Large intestine (tissue), 12 donors: ENCODE measurements around the gene TYMP. TPM values are rescaled to one million over a fixed set of nuclear protein-coding genes. Genes with fewer than 3 reads are reported as not detected.

Experiments used
- DNase-seq, 2 donors: peaks; one replicate each; pipeline versions ENCODE4 v3.0.0 to v3.0.0-alpha.2; 2013
- H3K27ac ChIP-seq: one replicate; pipeline ENCODE4 v1.5.1; 2013; ENCODE audit warnings: low read length
- H3K27me3 ChIP-seq: 2 replicates; pipeline ENCODE4 v1.6.1; 2013; ENCODE audit warnings: low read length; ENCODE audit not compliant: control insufficient read depth, insufficient read depth
- H3K36me3 ChIP-seq: 2 replicates; pipeline ENCODE4 v1.6.1; 2013; ENCODE audit warnings: low read length; ENCODE audit not compliant: control insufficient read depth, insufficient read depth
- H3K4me1 ChIP-seq: one replicate; pipeline ENCODE4 v1.6.1; 2013; ENCODE audit warnings: low read length; ENCODE audit not compliant: control insufficient read depth, insufficient read depth
- H3K4me3 ChIP-seq: one replicate; pipeline ENCODE4 v1.5.1; 2013; ENCODE audit warnings: low read length
- H3K9me3 ChIP-seq: one replicate; pipeline ENCODE4 v1.6.1; 2013; ENCODE audit warnings: mild to moderate bottlenecking, low read depth, low read length, moderate library complexity; ENCODE audit not compliant: control insufficient read depth
- WGBS: methylation state at CpG from one replicate; pipeline ENCODE4 v1.1.5; 2013; ENCODE audit warnings: low lambda C conversion rate; ENCODE audit not compliant: insufficient coverage; 5-methylcytosine and 5-hydroxymethylcytosine counted together
- long read RNA-seq, 11 donors: transcript quantifications; one replicate each; lab custom pipeline, GENCODE V29; 2026
- polyA plus RNA-seq: library from polyadenylated mRNA; unstranded; fragments of 120-200 nt; gene quantifications from one replicate; pipeline ENCODE4 v1.2.1, GENCODE V29; 2013

Gene TYMP
- 10.5 TPM for polyA plus RNA-seq
- long read RNA-seq, donor 1, partial matches to known transcripts, result 0 of 3 reads
- long read RNA-seq, donor 1, other reads (novel, unspliced or antisense), result 0 of 3 reads
- long read RNA-seq, donor 2, partial matches to known transcripts, result 0 of 6 reads
- long read RNA-seq, donor 2, other reads (novel, unspliced or antisense), result 0 of 6 reads
- long read RNA-seq, donor 3, transcript TYMP-201 (10 exons, 1,630 nt), result major isoform, 9 of 17 reads
- long read RNA-seq, donor 3, partial matches to known transcripts, result 6 of 17 reads
- long read RNA-seq, donor 3, other reads (novel, unspliced or antisense), result 0 of 17 reads
- long read RNA-seq, donor 4, partial matches to known transcripts, result 0 of 1 reads
- long read RNA-seq, donor 4, other reads (novel, unspliced or antisense), result 0 of 1 reads
- long read RNA-seq, donor 5, partial matches to known transcripts, result 0 of 3 reads
- long read RNA-seq, donor 5, other reads (novel, unspliced or antisense), result 0 of 3 reads
- long read RNA-seq, donor 6, partial matches to known transcripts, result 0 of 2 reads
- long read RNA-seq, donor 6, other reads (novel, unspliced or antisense), result 0 of 2 reads
- long read RNA-seq, donor 7, result 0 reads
- long read RNA-seq, donor 8, transcript TYMP-201 (10 exons, 1,630 nt), result major isoform, 7 of 25 reads
- long read RNA-seq, donor 8, partial matches to known transcripts, result 14 of 25 reads
- long read RNA-seq, donor 8, other reads (novel, unspliced or antisense), result 0 of 25 reads
- long read RNA-seq, donor 9, partial matches to known transcripts, result 0 of 3 reads
- long read RNA-seq, donor 9, other reads (novel, unspliced or antisense), result 0 of 3 reads
- long read RNA-seq, donor 10, transcript TYMP-201 (10 exons, 1,630 nt), result major isoform, 6 of 7 reads
- long read RNA-seq, donor 10, partial matches to known transcripts, result 0 of 7 reads
- long read RNA-seq, donor 10, other reads (novel, unspliced or antisense), result 0 of 7 reads
- long read RNA-seq, donor 11, transcript TYMP-201 (10 exons, 1,630 nt), result major isoform, 5 of 14 reads
- long read RNA-seq, donor 11, partial matches to known transcripts, result 5 of 14 reads
- long read RNA-seq, donor 11, other reads (novel, unspliced or antisense), result 0 of 14 reads

GRCh38 chr22:50529897-50530579 lies at the start of gene TYMP:
Gene TYMP, minus strand, starts transcription at chr22:50530012. Its CDS starts 303 bp downstream, at chr22:50529709.
- peak within 1 kb of the TSS; percentile 94 for H3K27ac ChIP-seq
- H3K4me1 ChIP-seq, result peaks cover 32% of the 10 kb centered on the region
- DNase-seq, result peak; percentile 69 to 91
- H3K27me3 ChIP-seq, result peaks cover 45% of the 10 kb centered on the region
- H3K9me3 ChIP-seq, result peaks cover 16% of the 10 kb centered on the region
- H3K4me3 ChIP-seq, result peak within 1 kb of the TSS; percentile 60
- no peaks in the 10 kb centered on the region for H3K36me3 ChIP-seq
- no CpG with 5 or more reads among the region's 92 CpGs for WGBS

- no peak for DNase-seq
- Histone ChIP-seq H3K27me3 (no peaks in the 10 kb centered on the region), H3K36me3 (peaks cover 17% of the 10 kb centered on the region), H3K4me3 (no peak overlapping the region), H3K27ac (peak overlapping the region; percentile 48), H3K9me3 (no peaks in the 10 kb centered on the region), H3K4me1 (peaks cover 24% of the 10 kb centered on the region)
- WGBS, result no CpG with 5 or more reads among the region's 8 CpGs
These were observed 49.0 kb upstream of the TYMP start for GRCh38 chr22:50578776-50579310.

GRCh38 chr22:50577987-50578775 lies 48.4 kb upstream of the TYMP start, which contains the start of gene CPT1B:
Gene CPT1B, minus strand, starts transcription at chr22:50578427. Its CDS starts 512 bp downstream, at chr22:50577915.
- H3K36me3 ChIP-seq, result peaks cover 17% of the 10 kb centered on the region
- H3K9me3 ChIP-seq, result no peaks in the 10 kb centered on the region
- no peak within 1 kb of the TSS for H3K4me3 ChIP-seq
- no CpG with 5 or more reads among the region's 63 CpGs for WGBS
- H3K4me1 ChIP-seq, result peaks cover 19% of the 10 kb centered on the region
- H3K27ac ChIP-seq, result peak within 1 kb of the TSS; percentile 48
- peak; percentile 70 to 87 for DNase-seq
- H3K27me3 ChIP-seq, result no peaks in the 10 kb centered on the region

- Histone ChIP-seq H3K27me3 (no peaks in the 10 kb centered on the region), H3K4me1 (peaks cover 19% of the 10 kb centered on the region), H3K36me3 (peaks cover 17% of the 10 kb centered on the region), H3K9me3 (no peaks in the 10 kb centered on the region), H3K4me3 (no peak overlapping the region), H3K27ac (no peak overlapping the region)
- WGBS, result no CpG with 5 or more reads among the region's 23 CpGs
- DNase-seq, result peak in 1 of 2 donors; percentile 31
These were observed 47.8 kb upstream of the TYMP start for GRCh38 chr22:50577697-50577986.

- Histone ChIP-seq H3K9me3 (no peaks in the 10 kb centered on the region), H3K36me3 (peaks cover 18% of the 10 kb centered on the region), H3K27me3 (no peaks in the 10 kb centered on the region), H3K4me1 (peaks cover 19% of the 10 kb centered on the region), H3K27ac (no peak overlapping the region), H3K4me3 (no peak overlapping the region)
- no CpG with 5 or more reads among the region's 18 CpGs for WGBS
- DNase-seq, result no peak
These were observed 47.2 kb upstream of the TYMP start for GRCh38 chr22:50576806-50577696.

- H3K36me3 ChIP-seq, result peaks cover 19% of the 10 kb centered on the region
- H3K4me3 ChIP-seq, result no peak overlapping the region
- no peak overlapping the region for H3K27ac ChIP-seq
- H3K27me3 ChIP-seq, result no peaks in the 10 kb centered on the region
- H3K9me3 ChIP-seq, result no peaks in the 10 kb centered on the region
- DNase-seq, result peak; percentile 44 to 47
- H3K4me1 ChIP-seq, result peaks cover 19% of the 10 kb centered on the region
- WGBS, result no CpG with 5 or more reads among the region's 5 CpGs
These were observed 46.3 kb upstream of the TYMP start for GRCh38 chr22:50576070-50576469.

GRCh38 chr22:50575426-50575941 lies 45.7 kb upstream of the TYMP start:
- Histone ChIP-seq H3K9me3 (no peaks in the 10 kb centered on the region), H3K27me3 (no peaks in the 10 kb centered on the region), H3K36me3 (peaks cover 24% of the 10 kb centered on the region), H3K4me3 (no peak overlapping the region), H3K27ac (no peak overlapping the region), H3K4me1 (peaks cover 19% of the 10 kb centered on the region)
- no CpG with 5 or more reads among the region's 8 CpGs for WGBS
- no peak for DNase-seq

- H3K27me3 ChIP-seq, result no peaks in the 10 kb centered on the region
- H3K9me3 ChIP-seq, result no peaks in the 10 kb centered on the region
- DNase-seq, result no peak
- H3K27ac ChIP-seq, result no peak overlapping the region
- peaks cover 18% of the 10 kb centered on the region for H3K36me3 ChIP-seq
- WGBS, result no CpG with 5 or more reads among the region's 11 CpGs
- peaks cover 12% of the 10 kb centered on the region for H3K4me1 ChIP-seq
- no peak overlapping the region for H3K4me3 ChIP-seq
These were observed 44.6 kb upstream of the TYMP start for GRCh38 chr22:50574383-50574755.
